Karpas-422 (cell line): Measurements from ENCODE around the gene TMX1. TPM values are rescaled to one million over a fixed set of nuclear protein-coding genes. Genes with fewer than 3 reads are reported as not detected.

Source experiments
- DNase-seq: peaks from one replicate; pipeline ENCODE4 v3.0.0-alpha.2; 2015
- H2AFZ ChIP-seq: fragments of 200-600 bp; sonication (generic); 2 replicates; pipeline ENCODE4 v1.6.1; 2014; ENCODE audit warnings: antibody characterized with exemption, low read length, mixed read lengths
- H3K27ac ChIP-seq: fragments of 200-600 bp; sonication (generic); 2 replicates; pipeline ENCODE4 v1.5.1; 2014; ENCODE audit warnings: mild to moderate bottlenecking, low read length, moderate library complexity
- H3K27me3 ChIP-seq: fragments of 200-600 bp; sonication (generic); 2 replicates; pipeline ENCODE4 v1.6.1; 2014; ENCODE audit warnings: low read length, mixed read lengths
- H3K36me3 ChIP-seq: fragments of 200-600 bp; sonication (generic); 2 replicates; pipeline ENCODE4 v1.6.1; 2014; ENCODE audit warnings: low read length, mixed read lengths; ENCODE audit not compliant: insufficient read depth
- H3K4me1 ChIP-seq: fragments of 200-600 bp; sonication (generic); 2 replicates; pipeline ENCODE4 v1.6.1; 2014; ENCODE audit warnings: mild to moderate bottlenecking, low read length, mixed read lengths
- H3K4me2 ChIP-seq: fragments of 200-600 bp; sonication (generic); 2 replicates; pipeline ENCODE4 v1.6.1; 2014; ENCODE audit warnings: low read length, low read depth, mild to moderate bottlenecking; ENCODE audit not compliant: poor library complexity, severe bottlenecking
- H3K4me3 ChIP-seq: fragments of 200-600 bp; sonication (generic); 2 replicates; pipeline ENCODE4 v1.5.1; 2014; ENCODE audit warnings: mild to moderate bottlenecking, antibody characterized with exemption, low read length, mixed read lengths
- H3K79me2 ChIP-seq: fragments of 200-600 bp; sonication (generic); 2 replicates; pipeline ENCODE4 v1.6.1; 2014; ENCODE audit warnings: mild to moderate bottlenecking, low read length, mixed read lengths
- H3K9ac ChIP-seq: fragments of 200-600 bp; sonication (generic); 2 replicates; pipeline ENCODE4 v1.6.0; 2014; ENCODE audit warnings: low read length
- H3K9me2 ChIP-seq: fragments of 200-600 bp; sonication (generic), shearing (Covaris generic); replicated peaks from 2 replicates; pipeline ENCODE4 v1.6.0; 2014; ENCODE audit warnings: mild to moderate bottlenecking, low read length, moderate library complexity; ENCODE audit not compliant: insufficient read depth
- H3K9me3 ChIP-seq: fragments of 300-700, 200-600 bp; sonication (generic); 2 replicates; pipeline ENCODE4 v1.6.1; 2014; ENCODE audit warnings: low read length, mixed read lengths
- H4K20me1 ChIP-seq: fragments of 200-600 bp; sonication (generic); 2 replicates; pipeline ENCODE4 v1.6.1; 2014; ENCODE audit warnings: mild to moderate bottlenecking, antibody characterized with exemption, low read length, low read depth; ENCODE audit not compliant: insufficient read depth
- total RNA-seq: library from RNA; depleted of rRNA; stranded (reverse); fragments of >200 nt; shearing (Covaris generic); gene quantifications from 2 replicates; pipeline ENCODE4 v1.2.3, GENCODE V29; 2014; ENCODE audit warnings: low replicate concordance

TMX1 gene
- total RNA-seq, 1 experiment from 2014 or later = 70.5 TPM

GRCh38 chr14:51290132-51290531 is 50.1 kb downstream of the TMX1 start:
- Histone ChIP-seq H3K9me2 (no peaks in the 10 kb centered on the region), H3K4me3 (no peak overlapping the region), H3K27ac (no peak overlapping the region), H3K27me3 (no peaks in the 10 kb centered on the region), H2AFZ (no peak overlapping the region), H3K4me1 (peaks cover 8% of the 10 kb centered on the region), H3K36me3 (peaks cover 8% of the 10 kb centered on the region; the same call in 1 of the 2 replicates), H3K79me2 (no peaks in the 10 kb centered on the region; the same call in 1 of the 2 replicates), H3K4me2 (no peak overlapping the region), H3K9me3 (no peaks in the 10 kb centered on the region), H4K20me1 (no peaks in the 10 kb centered on the region; the same call in 1 of the 2 replicates), H3K9ac (no peak overlapping the region)
- no peak for DNase-seq

- H3K27ac ChIP-seq = no peak overlapping the region
- H3K27me3 ChIP-seq = no peaks in the 10 kb centered on the region
- no peaks in the 10 kb centered on the region for H3K4me1 ChIP-seq
- H3K36me3 ChIP-seq = peaks cover 8% of the 10 kb centered on the region; the same call in 1 of the 2 replicates
- DNase-seq = no peak
- H3K4me3 ChIP-seq = no peak overlapping the region
- H3K9me3 ChIP-seq = no peaks in the 10 kb centered on the region
- no peaks in the 10 kb centered on the region; the same call in 1 of the 2 replicates for H4K20me1 ChIP-seq
- H3K9ac ChIP-seq = no peak overlapping the region
- H3K79me2 ChIP-seq = no peaks in the 10 kb centered on the region
- H2AFZ ChIP-seq = no peak overlapping the region
- H3K9me2 ChIP-seq = no peaks in the 10 kb centered on the region
- H3K4me2 ChIP-seq = no peak overlapping the region
These were observed 51.0 kb downstream of the TMX1 start for GRCh38 chr14:51291016-51291415.

GRCh38 chr14:51293149-51293911 is 53.3 kb downstream of the TMX1 start:
- H3K4me1 ChIP-seq = no peaks in the 10 kb centered on the region
- H3K9me2 ChIP-seq = no peaks in the 10 kb centered on the region
- H2AFZ ChIP-seq = no peak overlapping the region
- no peaks in the 10 kb centered on the region; the same call in 1 of the 2 replicates for H3K36me3 ChIP-seq
- no peak overlapping the region for H3K4me2 ChIP-seq
- no peaks in the 10 kb centered on the region; the same call in 1 of the 2 replicates for H4K20me1 ChIP-seq
- no peaks in the 10 kb centered on the region for H3K9me3 ChIP-seq
- no peak overlapping the region for H3K4me3 ChIP-seq
- DNase-seq = no peak
- no peak overlapping the region for H3K27ac ChIP-seq
- H3K27me3 ChIP-seq = no peaks in the 10 kb centered on the region
- H3K9ac ChIP-seq = no peak overlapping the region
- no peaks in the 10 kb centered on the region for H3K79me2 ChIP-seq

GRCh38 chr14:51293912-51294389 is 53.9 kb downstream of the TMX1 start:
- no peaks in the 10 kb centered on the region for H3K9me2 ChIP-seq
- no peaks in the 10 kb centered on the region for H3K4me1 ChIP-seq
- no peaks in the 10 kb centered on the region for H3K9me3 ChIP-seq
- H3K4me2 ChIP-seq = no peak overlapping the region
- H4K20me1 ChIP-seq = no peaks in the 10 kb centered on the region; the same call in 1 of the 2 replicates
- H3K27ac ChIP-seq = no peak overlapping the region
- H3K4me3 ChIP-seq = no peak overlapping the region
- no peaks in the 10 kb centered on the region; the same call in 1 of the 2 replicates for H3K36me3 ChIP-seq
- no peak for DNase-seq
- no peaks in the 10 kb centered on the region for H3K79me2 ChIP-seq
- no peak overlapping the region for H3K9ac ChIP-seq
- no peak overlapping the region for H2AFZ ChIP-seq
- H3K27me3 ChIP-seq = no peaks in the 10 kb centered on the region

GRCh38 chr14:51294951-51295525 is 55.0 kb downstream of the TMX1 start:
- H2AFZ ChIP-seq = no peak overlapping the region
- H4K20me1 ChIP-seq = no peaks in the 10 kb centered on the region; the same call in 1 of the 2 replicates
- no peaks in the 10 kb centered on the region for H3K79me2 ChIP-seq

GRCh38 chr14:51295646-51296263 is 55.7 kb downstream of the TMX1 start:
- no peaks in the 10 kb centered on the region for H3K9me2 ChIP-seq
- no peaks in the 10 kb centered on the region; the same call in 1 of the 2 replicates for H4K20me1 ChIP-seq
- no peaks in the 10 kb centered on the region for H3K9me3 ChIP-seq

More at GRCh38 chr14:51294951-51295525, 55.0 kb downstream of the TMX1 start:
- Histone ChIP-seq H3K4me1 (no peaks in the 10 kb centered on the region), H3K9me2 (no peaks in the 10 kb centered on the region), H3K27me3 (no peaks in the 10 kb centered on the region), H3K36me3 (no peaks in the 10 kb centered on the region; the same call in 1 of the 2 replicates), H3K9me3 (no peaks in the 10 kb centered on the region), H3K27ac (no peak overlapping the region), H3K4me2 (no peak overlapping the region), H3K4me3 (no peak overlapping the region), H3K9ac (no peak overlapping the region)
- no peak for DNase-seq

GRCh38 chr14:51297066-51297465 is 57.0 kb downstream of the TMX1 start:
- Histone ChIP-seq H3K27ac (no peak overlapping the region), H4K20me1 (no peaks in the 10 kb centered on the region; the same call in 1 of the 2 replicates), H3K9me3 (no peaks in the 10 kb centered on the region), H3K4me2 (no peak overlapping the region), H3K27me3 (no peaks in the 10 kb centered on the region), H3K9me2 (no peaks in the 10 kb centered on the region), H3K4me1 (no peaks in the 10 kb centered on the region; the same call in 1 of the 2 replicates), H3K79me2 (no peaks in the 10 kb centered on the region), H3K36me3 (no peaks in the 10 kb centered on the region), H2AFZ (no peak overlapping the region), H3K9ac (no peak overlapping the region), H3K4me3 (no peak overlapping the region)
- DNase-seq = no peak

More at GRCh38 chr14:51295646-51296263, 55.7 kb downstream of the TMX1 start:
- no peak overlapping the region for H3K27ac ChIP-seq
- no peak overlapping the region for H3K4me2 ChIP-seq
- H3K27me3 ChIP-seq = no peaks in the 10 kb centered on the region
- no peak overlapping the region for H3K9ac ChIP-seq
- no peak overlapping the region for H2AFZ ChIP-seq
- H3K4me1 ChIP-seq = no peaks in the 10 kb centered on the region
- H3K79me2 ChIP-seq = no peaks in the 10 kb centered on the region
- H3K4me3 ChIP-seq = no peak overlapping the region
- H3K36me3 ChIP-seq = no peaks in the 10 kb centered on the region
- no peak for DNase-seq

GRCh38 chr14:51298895-51299294 is 58.8 kb downstream of the TMX1 start:
- H3K79me2 ChIP-seq = no peaks in the 10 kb centered on the region
- H3K9me2 ChIP-seq = no peaks in the 10 kb centered on the region
- H4K20me1 ChIP-seq = no peaks in the 10 kb centered on the region
- DNase-seq = no peak
- H3K27me3 ChIP-seq = no peaks in the 10 kb centered on the region
- H3K36me3 ChIP-seq = no peaks in the 10 kb centered on the region
- no peak overlapping the region for H3K4me3 ChIP-seq
- no peaks in the 10 kb centered on the region; the same call in 1 of the 2 replicates for H3K4me1 ChIP-seq
- no peaks in the 10 kb centered on the region for H3K9me3 ChIP-seq
- H3K9ac ChIP-seq = no peak overlapping the region
- H2AFZ ChIP-seq = no peak overlapping the region
- no peak overlapping the region for H3K4me2 ChIP-seq
- no peak overlapping the region for H3K27ac ChIP-seq
